HG03439 (cell line): ENCODE measurements around the gene TAGLN3.

ENCODE experiments used
- ATAC-seq: cut with Tn5 transposase; IDR thresholded peaks from one replicate; pipeline ENCODE4 v1.9.1; 2021; ENCODE audit warnings: mild to moderate bottlenecking, moderate library complexity; ENCODE audit not compliant: unreplicated experiment

Gene TAGLN3

GRCh38 chr3:111998636-111999483 is at the start of gene TAGLN3:
TAGLN3 (plus strand) TSS chr3:111998922; CDS start chr3:111999423, 501 bp downstream.
- ATAC-seq = no peak

DNA sequence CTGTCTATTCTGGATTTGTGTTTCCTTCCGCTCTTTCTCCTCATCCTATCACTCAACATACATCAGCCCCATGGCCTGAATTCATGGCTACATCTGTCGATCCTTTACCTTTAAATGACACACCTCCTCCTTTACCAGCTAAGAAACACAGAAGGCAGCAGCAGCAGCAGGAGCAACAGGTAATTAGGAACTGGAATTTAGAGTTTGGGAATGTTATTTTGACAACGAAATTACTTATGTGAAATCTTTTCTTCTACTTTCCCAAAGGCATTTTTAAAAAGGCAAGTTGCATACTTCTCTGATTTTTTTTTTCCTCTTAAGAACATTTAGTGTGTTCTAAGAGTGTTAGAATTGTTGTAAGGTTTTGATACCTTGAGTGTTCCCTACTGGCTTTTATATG is 49.0 kb upstream of the TAGLN3 start:
- no peak for ATAC-seq

- no peak for ATAC-seq
These were observed 47.7 kb upstream of the TAGLN3 start for GRCh38 chr3:111951032-111951431.

GRCh38 chr3:111952086-111952485 is 46.6 kb upstream of the TAGLN3 start:
- no peak for ATAC-seq

GRCh38 chr3:111952866-111953450 is 45.8 kb upstream of the TAGLN3 start:
- no peak for ATAC-seq

GRCh38 chr3:111954228-111954990 is 44.3 kb upstream of the TAGLN3 start:
- ATAC-seq = no peak

DNA sequence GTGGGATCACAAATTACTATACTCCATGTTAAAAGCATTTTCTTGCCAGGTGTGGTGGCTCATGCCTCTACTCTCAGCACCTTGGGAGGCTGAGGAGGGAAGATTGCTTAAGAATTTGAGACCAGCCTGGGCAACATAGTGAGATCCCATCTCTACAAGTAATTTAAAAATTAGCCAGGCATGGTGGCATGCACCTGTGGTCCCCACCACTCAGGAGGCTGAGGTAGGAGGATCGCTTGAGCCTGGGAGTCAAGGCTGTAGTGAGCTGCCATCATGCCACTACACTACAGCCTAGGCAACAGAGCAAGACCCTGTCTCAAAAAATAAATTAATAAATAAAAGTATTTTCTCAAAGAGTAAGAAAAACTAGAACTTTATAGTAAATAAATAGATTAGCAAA is 42.8 kb upstream of the TAGLN3 start:
- ATAC-seq = no peak

- ATAC-seq = no peak
These were observed 42.3 kb upstream of the TAGLN3 start for GRCh38 chr3:111956449-111956848.

- no peak for ATAC-seq
These were observed 41.6 kb upstream of the TAGLN3 start for GRCh38 chr3:111956995-111957734.

DNA sequence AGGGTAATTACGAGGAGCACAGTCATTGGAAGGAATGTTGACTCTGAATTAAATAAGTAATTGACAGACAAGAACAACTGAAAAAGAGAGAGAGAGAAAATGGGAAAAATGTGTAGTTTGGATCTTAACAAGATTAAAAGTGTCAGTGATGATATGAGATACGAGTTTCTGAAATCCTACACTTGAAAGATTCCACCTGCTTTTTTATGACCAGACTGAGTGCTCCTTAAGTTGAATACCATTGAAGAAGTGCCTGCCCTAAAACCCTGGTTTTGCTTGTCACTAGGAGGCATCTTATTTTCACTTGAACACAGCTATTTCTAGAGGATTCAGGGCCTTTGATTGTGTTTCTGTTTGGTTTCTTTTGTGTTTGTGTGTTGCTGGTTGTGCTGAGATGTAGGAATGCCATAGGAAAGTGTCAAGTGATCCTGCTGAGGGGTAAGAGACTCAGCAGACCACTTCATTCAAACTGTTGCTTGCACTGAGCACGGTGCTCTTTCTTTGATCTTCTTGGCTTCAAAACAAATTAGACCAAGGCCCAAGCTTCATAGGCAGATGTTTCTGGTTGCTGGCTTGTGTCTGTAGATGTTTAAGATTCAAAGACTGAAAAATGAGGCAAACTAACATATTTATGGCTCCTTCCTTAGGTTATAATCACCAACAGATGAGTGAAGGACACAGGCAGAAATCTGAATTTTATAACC is 37.1 kb upstream of the TAGLN3 start:
- no peak for ATAC-seq

DNA sequence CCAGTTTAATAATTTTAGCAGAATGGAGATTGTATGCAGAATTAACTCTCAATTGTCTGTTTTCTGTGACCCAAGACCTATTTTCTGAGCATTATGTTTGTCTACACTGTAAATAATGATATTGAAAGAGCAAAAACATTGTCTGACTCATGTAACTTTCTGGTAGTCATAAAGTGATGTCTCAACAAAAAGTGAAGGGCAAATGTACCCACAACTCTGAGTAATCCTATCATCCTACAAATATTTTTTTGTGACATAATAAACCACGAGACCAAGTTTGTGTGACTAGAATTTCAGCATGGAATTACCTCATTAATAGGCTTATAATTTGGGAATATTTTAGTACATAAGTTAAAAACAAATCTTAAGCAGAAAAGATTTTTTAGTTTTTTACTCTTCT is 35.3 kb upstream of the TAGLN3 start:
- no peak for ATAC-seq

DNA sequence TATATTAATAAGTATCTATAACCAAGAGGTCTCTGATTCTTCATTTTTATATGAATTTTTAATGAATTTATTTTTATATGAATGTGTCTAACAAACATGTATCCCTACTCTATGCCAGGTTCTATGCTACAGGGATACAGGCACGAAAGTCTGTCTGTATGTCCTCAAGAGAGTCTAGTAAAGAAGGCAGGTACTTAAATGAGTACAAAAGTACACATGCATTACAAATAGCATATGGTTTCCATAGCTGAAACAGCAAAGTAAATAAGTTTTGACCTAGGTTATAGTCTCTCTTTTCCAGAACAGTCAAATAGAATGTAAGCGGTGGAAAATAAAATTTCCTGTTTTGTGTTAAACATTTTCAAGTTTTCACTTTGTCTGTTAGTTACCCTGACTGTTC is 33.2 kb upstream of the TAGLN3 start:
- no peak for ATAC-seq

DNA sequence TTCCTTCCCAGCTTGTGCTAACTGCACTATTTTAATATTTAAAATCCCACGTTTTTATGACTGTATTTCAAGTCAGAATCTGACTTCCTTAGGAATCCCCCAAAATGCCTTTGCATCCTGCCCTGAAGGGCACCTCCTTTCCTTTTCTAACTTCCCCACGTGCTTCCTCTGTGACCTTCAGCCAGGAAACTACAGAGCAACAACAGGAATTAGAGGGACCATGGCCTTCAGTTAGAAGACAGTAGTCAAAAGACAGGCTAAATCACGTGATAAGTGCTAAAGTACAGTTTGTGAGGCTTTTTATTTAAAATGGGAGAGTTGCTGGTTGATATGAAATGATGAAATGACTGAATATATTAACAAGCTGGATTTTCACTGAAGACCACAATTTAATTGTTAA is 31.7 kb upstream of the TAGLN3 start:
- no peak for ATAC-seq

DNA sequence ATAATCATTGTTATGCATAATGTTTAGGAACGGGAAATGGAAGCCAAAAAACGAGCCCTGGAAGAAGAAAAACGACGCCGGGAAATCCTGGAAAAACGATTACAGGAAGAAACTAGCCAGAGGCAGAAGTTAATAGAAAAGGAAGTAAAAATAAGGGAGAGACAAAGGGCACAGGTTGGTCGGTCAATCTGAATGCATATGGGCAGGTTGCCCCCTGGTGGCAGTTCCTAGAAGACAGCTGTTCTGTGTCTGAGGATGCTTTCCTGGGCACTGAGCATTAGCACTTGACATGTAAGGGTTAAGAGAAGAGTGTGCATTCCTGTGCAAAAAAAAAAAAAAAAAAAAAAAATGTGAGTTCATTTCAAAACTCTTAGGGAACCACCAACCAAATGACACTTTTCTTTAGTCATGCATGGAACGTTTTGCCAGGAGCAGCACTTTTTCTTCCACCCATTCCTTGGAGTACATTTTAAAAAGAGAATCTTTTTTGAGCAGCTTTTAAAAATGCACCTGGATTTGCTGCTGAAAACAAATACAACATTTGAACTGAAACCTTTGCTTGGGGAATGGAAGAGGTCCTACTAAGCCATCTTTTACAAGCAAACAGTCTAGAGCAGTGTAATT is 31.0 kb upstream of the TAGLN3 start:
- peak; percentile 92 for ATAC-seq

DNA sequence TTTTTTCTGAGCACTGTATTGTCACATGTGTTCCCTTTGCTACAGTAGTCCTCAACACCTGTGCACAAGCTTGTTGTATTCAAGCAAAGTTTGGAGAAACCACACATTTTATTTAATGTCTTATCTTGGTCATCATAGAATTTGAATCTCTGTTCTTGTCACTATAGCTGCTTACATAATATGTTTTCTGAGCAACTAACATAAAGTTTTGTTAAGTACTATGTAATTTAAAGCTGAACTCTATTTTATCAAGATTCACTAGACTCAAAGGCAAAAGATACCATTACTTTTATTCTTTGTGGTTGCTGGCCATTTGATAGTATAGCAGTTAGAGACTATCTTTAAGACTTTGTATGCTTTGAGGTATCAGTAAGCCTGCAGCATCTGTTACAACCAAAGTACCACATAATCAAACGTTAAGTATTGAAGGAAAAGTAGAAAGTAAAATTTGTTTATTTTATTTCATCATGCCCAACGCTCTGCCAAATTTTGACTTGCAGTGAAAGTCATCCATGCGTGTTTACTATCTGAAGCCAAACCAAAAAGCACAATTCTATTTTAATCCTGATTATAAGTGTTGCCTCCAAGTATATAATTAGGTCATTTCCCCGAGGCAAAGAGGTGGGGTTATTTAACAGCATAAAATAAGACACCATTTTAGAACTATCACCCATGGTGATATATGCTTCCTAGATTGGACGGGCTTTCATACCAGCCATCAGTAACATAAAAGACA is 30.2 kb upstream of the TAGLN3 start:
- ATAC-seq = no peak

- ATAC-seq = no peak
These were observed 28.3 kb upstream of the TAGLN3 start for GRCh38 chr3:111970376-111970775.

DNA sequence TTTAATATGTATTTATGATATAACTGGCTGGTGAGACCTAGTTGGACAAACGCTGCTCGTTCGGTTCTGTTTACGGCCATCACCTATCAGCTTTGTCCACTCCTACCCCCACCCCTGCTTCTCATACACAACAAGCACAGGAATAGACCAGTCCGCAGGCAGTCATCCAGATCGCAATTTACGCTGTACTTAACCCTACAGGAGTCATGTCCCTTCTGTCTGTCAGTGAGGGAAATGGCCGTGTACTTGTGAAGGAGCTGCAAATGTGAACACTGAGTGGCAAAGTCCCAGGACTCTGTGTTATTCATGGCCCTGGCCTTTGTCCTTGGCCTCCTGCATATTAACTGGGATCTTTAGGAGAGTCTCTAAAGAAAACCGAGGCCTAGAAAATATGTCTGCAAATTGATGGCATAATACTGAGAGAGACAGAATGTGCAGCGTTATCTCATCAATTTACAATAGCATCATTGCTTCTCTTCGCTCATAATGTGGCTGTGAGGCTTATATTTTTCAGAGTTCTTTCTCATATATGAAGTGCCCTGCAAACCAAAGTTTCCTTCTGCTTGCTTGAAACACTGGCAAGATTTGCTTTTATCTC is 27.1 kb upstream of the TAGLN3 start:
- no peak for ATAC-seq

DNA sequence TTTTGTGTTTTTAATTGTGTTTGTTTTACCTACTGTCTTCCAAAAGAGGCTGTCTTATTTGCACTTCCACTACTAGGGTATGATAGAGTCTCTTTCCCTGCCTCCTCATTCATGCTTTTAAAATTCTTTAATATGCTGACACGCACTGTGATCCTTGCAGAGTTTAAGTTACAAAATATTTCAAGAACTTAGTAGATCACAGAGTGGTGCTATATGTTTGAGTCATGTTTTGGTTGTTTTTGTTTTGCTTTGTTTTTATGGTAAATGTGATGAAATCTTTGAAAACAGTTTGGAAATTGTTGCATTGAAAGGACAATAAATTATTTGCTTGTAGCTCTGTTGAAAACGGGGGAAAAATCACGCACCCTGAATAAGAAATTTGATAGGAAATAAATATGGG is 25.8 kb upstream of the TAGLN3 start:
- no peak for ATAC-seq

DNA sequence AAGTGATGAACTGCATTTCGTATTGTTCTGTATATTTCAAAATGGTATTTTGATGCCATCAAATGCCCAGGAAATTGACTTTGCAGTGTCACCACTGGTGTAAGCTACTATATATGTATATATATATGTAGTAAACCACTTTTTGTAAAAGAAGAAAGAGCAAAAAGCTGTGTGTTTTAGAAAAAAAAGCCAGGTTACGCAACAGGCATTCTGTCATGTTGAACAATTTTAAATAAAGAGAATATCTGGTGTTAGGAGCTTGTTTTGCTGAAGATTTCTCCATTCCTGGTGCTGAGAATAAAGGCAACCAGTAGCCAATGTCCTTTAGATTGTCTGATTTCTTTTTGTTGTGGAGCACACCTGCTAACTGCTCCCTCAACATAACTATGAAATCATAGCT is 23.6 kb upstream of the TAGLN3 start:
- no peak for ATAC-seq
